CD14-positive monocyte (primary cell): ENCODE measurements around the gene TNPO3. TPM values are rescaled to one million over a fixed set of nuclear protein-coding genes. Genes with fewer than 3 reads are reported as not detected.
A peak's percentile ranks its signal among the peaks of the same experiment; 100 is the strongest.

Experiments used
- DNase-seq, 3 donors: peaks; one replicate each; pipeline ENCODE4 v3.0.0-alpha.2; 2011 to 2022
- H2AFZ ChIP-seq: 2 replicates; pipeline ENCODE4 v1.6.0; 2012; ENCODE audit warnings: mild to moderate bottlenecking, low read depth, low read length, inconsistent platforms; ENCODE audit not compliant: insufficient read depth, poor library complexity, severe bottlenecking
- H3K27ac ChIP-seq, 2 donors: 1 replicate in 1 of 2; 2 replicates in 1 of 2; pipeline ENCODE4 v1.5.1; 2012 to 2013; ENCODE audit warnings: low read length in 2 of 2, control low read depth in 1 of 2, inconsistent platforms in 1 of 2, low read depth in 1 of 2, mild to moderate bottlenecking in 1 of 2
- H3K27me3 ChIP-seq, 2 donors: one replicate each; pipeline versions ENCODE4 v1.6.0 to v1.6.1; 2011 to 2013; ENCODE audit warnings: low read length in 2 of 2; ENCODE audit not compliant: control insufficient read depth in 2 of 2, insufficient read depth in 2 of 2
- H3K36me3 ChIP-seq, 2 donors: replicated peaks in 1 of 2; 1 replicate in 1 of 2; 2 replicates in 1 of 2; pipeline versions ENCODE4 v1.5.1 to v1.6.1; 2012 to 2013; ENCODE audit warnings: low read length in 2 of 2, control low read depth in 1 of 2, inconsistent platforms in 1 of 2, mild to moderate bottlenecking in 1 of 2; ENCODE audit not compliant: insufficient read depth in 2 of 2, control insufficient read depth in 1 of 2
- H3K4me1 ChIP-seq, 2 donors: 1 replicate in 1 of 2; 2 replicates in 1 of 2; pipeline versions ENCODE4 v1.5.1 to v1.6.1; 2012 to 2013; ENCODE audit warnings: low read length in 2 of 2, control low read depth in 1 of 2, inconsistent platforms in 1 of 2, mild to moderate bottlenecking in 1 of 2, moderate library complexity in 1 of 2; ENCODE audit not compliant: insufficient read depth in 2 of 2, control insufficient read depth in 1 of 2
- H3K4me2 ChIP-seq: replicated peaks from 2 replicates; pipeline ENCODE3; 2012; ENCODE audit warnings: low read length, moderate library complexity, mild to moderate bottlenecking; ENCODE audit not compliant: poor library complexity, severe bottlenecking; ENCODE audit errors: extremely low read depth
- H3K4me3 ChIP-seq, 3 experiments: fragments of 200-600 bp in 1 of 3; sonication (generic) in 1 of 3; replicated peaks in 1 of 3; 1 replicate in 2 of 3; 2 replicates in 1 of 3; pipeline ENCODE4 v1.5.1; 2011 to 2013; ENCODE audit warnings: low read length in 3 of 3, mild to moderate bottlenecking in 3 of 3, control low read depth in 2 of 3, low read depth in 2 of 3, inconsistent platforms in 1 of 3, moderate library complexity in 1 of 3
- H3K79me2 ChIP-seq: 2 replicates; pipeline ENCODE4 v1.6.0; 2012; ENCODE audit warnings: mild to moderate bottlenecking, control low read depth, inconsistent platforms, low read length, moderate library complexity; ENCODE audit not compliant: insufficient read depth
- H3K9ac ChIP-seq: 2 replicates; pipeline ENCODE4 v1.6.0; 2017; ENCODE audit warnings: low read length, mild to moderate bottlenecking; ENCODE audit not compliant: insufficient read depth, poor library complexity, severe bottlenecking
- H3K9me3 ChIP-seq, 2 donors: replicated peaks in 1 of 2; 1 replicate in 1 of 2; 2 replicates in 1 of 2; pipeline versions ENCODE4 v1.5.1 to v1.6.1; 2012 to 2013; ENCODE audit warnings: low read length in 2 of 2, control low read depth in 1 of 2; ENCODE audit not compliant: control insufficient read depth in 1 of 2, insufficient read depth in 1 of 2
- H4K20me1 ChIP-seq: 2 replicates; pipeline ENCODE4 v1.6.0; 2012; ENCODE audit warnings: mild to moderate bottlenecking, low read length, control low read depth, moderate library complexity; ENCODE audit not compliant: insufficient read depth
- H3K27ac Mint-ChIP-seq, 7 donors: one replicate each; pipeline ENCODE4 v1.8.0; 2020; ENCODE audit warnings: mild to moderate bottlenecking in 7 of 7, mixed read lengths in 7 of 7, moderate library complexity in 6 of 7, inconsistent platforms in 2 of 7
- H3K27me3 Mint-ChIP-seq, 3 donors: one replicate each; pipeline ENCODE4 v1.8.0; 2021 to 2022; ENCODE audit warnings: low read depth in 3 of 3, mild to moderate bottlenecking in 3 of 3, mixed read lengths in 3 of 3, moderate library complexity in 3 of 3, inconsistent platforms in 1 of 3
- H3K36me3 Mint-ChIP-seq, 2 donors: one replicate each; pipeline ENCODE4 v1.8.0; 2020; ENCODE audit warnings: mixed read lengths in 2 of 2, inconsistent platforms in 1 of 2, mild to moderate bottlenecking in 1 of 2
- H3K4me1 Mint-ChIP-seq: one replicate; pipeline ENCODE4 v1.8.0; 2020; ENCODE audit warnings: mild to moderate bottlenecking, mixed read lengths
- H3K4me3 Mint-ChIP-seq, 2 donors: one replicate each; pipeline ENCODE4 v1.8.0; 2020; ENCODE audit warnings: mild to moderate bottlenecking in 2 of 2, mixed read lengths in 2 of 2, moderate library complexity in 1 of 2
- H3K9me3 Mint-ChIP-seq, 7 donors: one replicate each; pipeline ENCODE4 v1.8.0; 2020 to 2022; ENCODE audit warnings: mixed read lengths in 7 of 7, mild to moderate bottlenecking in 6 of 7, moderate library complexity in 6 of 7, inconsistent platforms in 2 of 7
- WGBS: methylation state at CpG from one replicate; pipeline ENCODE4 v1.1.5; 2013; ENCODE audit warnings: missing lambda C conversion rate; ENCODE audit not compliant: insufficient coverage; 5-methylcytosine and 5-hydroxymethylcytosine counted together
- intact Hi-C, 2 donors: fragments of 100-400 bp; cut with micrococcal nuclease; formaldehyde crosslinking; loops; one replicate each; pipeline versions ENCODE4 v1.15.0 to v1.15.1; 2023
- polyA plus RNA-seq, 3 donors: library from polyadenylated mRNA; depleted of rRNA in 1 of 3; unstranded in 2 of 3; stranded (reverse) in 1 of 3; fragments of 300-500 nt in 2 of 3; fragments of >200 nt in 1 of 3; fragmentation: Illumina TruSeq in 2 of 3; gene quantifications; 1 replicate in 2 of 3; 2 replicates in 1 of 3; pipeline ENCODE4 v1.2.3, GENCODE V29; 2012 to 2021
- TF ChIP-seq, protein P1 (sequence below): fragments of 200-600 bp; IDR thresholded peaks from one replicate; pipeline ENCODE4 v1.8.0; 2022; ENCODE audit warnings: antibody characterized with exemption, mild to moderate bottlenecking

The TNPO3 gene
- polyA plus RNA-seq, 3 donors = 17.0 to 23.8 (median 19.7) TPM

DNA sequence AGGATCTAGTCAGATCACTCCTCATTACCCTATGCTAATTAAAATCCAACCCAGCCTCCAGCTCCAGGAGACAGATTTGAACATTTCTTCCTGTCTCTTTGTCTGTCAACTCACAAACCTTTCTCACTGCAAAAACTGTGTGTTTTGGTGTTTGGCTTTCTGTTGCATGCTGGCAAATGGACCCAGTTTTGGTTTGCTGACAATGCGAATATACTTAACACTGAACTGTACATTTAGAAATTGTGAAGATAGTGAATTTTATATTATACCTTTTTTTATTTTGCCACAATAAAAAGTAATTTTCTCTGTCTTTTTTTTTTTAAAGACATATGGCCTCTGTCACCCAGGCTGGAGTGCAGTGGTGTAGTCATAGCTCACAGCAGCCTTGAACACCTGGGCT is 18.3 kb upstream of the TNPO3 start:
- H3K4me3 Mint-ChIP-seq = no peak overlapping the region
- H3K4me1 Mint-ChIP-seq = peaks cover 59% of the 10 kb centered on the region
- peak overlapping the region in 1 of 3 experiments; percentile 52 for H3K4me3 ChIP-seq
- H4K20me1 ChIP-seq = no peaks in the 10 kb centered on the region
- H3K36me3 ChIP-seq = no peaks in the 10 kb centered on the region
- WGBS = no CpG with 5 or more reads among the region's 1 CpG
- DNase-seq = no peak
- H3K9me3 ChIP-seq = peaks cover 0 to 2% of the 10 kb centered on the region in 2 donors
- H3K4me2 ChIP-seq = peak overlapping the region; percentile 43
- TF ChIP-seq, protein P1, sequence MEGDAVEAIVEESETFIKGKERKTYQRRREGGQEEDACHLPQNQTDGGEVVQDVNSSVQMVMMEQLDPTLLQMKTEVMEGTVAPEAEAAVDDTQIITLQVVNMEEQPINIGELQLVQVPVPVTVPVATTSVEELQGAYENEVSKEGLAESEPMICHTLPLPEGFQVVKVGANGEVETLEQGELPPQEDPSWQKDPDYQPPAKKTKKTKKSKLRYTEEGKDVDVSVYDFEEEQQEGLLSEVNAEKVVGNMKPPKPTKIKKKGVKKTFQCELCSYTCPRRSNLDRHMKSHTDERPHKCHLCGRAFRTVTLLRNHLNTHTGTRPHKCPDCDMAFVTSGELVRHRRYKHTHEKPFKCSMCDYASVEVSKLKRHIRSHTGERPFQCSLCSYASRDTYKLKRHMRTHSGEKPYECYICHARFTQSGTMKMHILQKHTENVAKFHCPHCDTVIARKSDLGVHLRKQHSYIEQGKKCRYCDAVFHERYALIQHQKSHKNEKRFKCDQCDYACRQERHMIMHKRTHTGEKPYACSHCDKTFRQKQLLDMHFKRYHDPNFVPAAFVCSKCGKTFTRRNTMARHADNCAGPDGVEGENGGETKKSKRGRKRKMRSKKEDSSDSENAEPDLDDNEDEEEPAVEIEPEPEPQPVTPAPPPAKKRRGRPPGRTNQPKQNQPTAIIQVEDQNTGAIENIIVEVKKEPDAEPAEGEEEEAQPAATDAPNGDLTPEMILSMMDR = no peak
- H3K27me3 ChIP-seq = no peaks in the 10 kb centered on the region
- H3K27me3 Mint-ChIP-seq = peaks cover 0 to 1% (median 0%) of the 10 kb centered on the region in 3 donors
- H3K79me2 ChIP-seq = no peaks in the 10 kb centered on the region
- no peaks in the 10 kb centered on the region for H3K36me3 Mint-ChIP-seq
- H3K4me1 ChIP-seq = peaks cover 52 to 57% of the 10 kb centered on the region in 2 donors
- H3K9me3 Mint-ChIP-seq = peaks cover 0 to 8% (median 1%) of the 10 kb centered on the region in 7 donors
- H2AFZ ChIP-seq = peak overlapping the region; percentile 69
- peak overlapping the region; percentile 45 for H3K9ac ChIP-seq
- H3K27ac Mint-ChIP-seq = peak overlapping the region; percentile 80 to 96 (median 95)
- peak overlapping the region; percentile 75 to 80 for H3K27ac ChIP-seq
- intact Hi-C loops = no loop called here

DNA sequence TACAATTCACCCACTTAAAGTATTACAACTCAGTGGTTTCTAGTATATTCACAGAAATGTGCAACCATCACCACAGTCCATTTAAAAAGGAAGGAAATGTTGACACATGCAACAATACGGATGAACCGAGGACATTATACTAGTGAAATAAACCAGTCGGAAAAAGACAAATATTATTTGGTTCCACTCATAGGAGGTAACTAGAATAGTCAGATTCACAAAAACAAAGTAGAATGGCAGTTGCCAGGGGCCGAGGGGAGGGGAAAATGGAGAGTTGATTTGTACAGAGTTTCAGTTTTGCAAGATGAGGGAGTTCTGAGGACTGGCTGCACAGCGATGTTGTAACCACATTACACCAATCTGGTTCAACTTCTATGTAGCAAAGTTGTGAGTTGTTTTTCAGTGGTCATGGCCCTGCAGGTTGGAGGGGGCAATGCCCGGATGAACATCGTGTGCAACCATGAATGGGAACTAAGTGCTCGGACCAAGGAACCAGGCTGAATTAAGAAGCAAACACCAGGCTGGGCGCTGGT is 17.6 kb upstream of the TNPO3 start:
- peak overlapping the region; percentile 75 to 80 for H3K27ac ChIP-seq

More for the DNA sequence above, 17.6 kb upstream of the TNPO3 start:
- no peaks in the 10 kb centered on the region for H3K27me3 ChIP-seq
- H3K79me2 ChIP-seq = no peaks in the 10 kb centered on the region
- peaks cover 0 to 8% (median 1%) of the 10 kb centered on the region in 7 donors for H3K9me3 Mint-ChIP-seq
- peak overlapping the region; percentile 30 to 70 for H3K4me3 Mint-ChIP-seq
- H3K27me3 Mint-ChIP-seq = peaks cover 0 to 1% (median 0%) of the 10 kb centered on the region in 3 donors
- H3K4me2 ChIP-seq = peak overlapping the region; percentile 43
- H3K9me3 ChIP-seq = peaks cover 0 to 2% of the 10 kb centered on the region in 2 donors
- peak overlapping the region in 2 of 3 experiments; percentile 21 to 52 for H3K4me3 ChIP-seq
- H4K20me1 ChIP-seq = no peaks in the 10 kb centered on the region
- peak overlapping the region; percentile 80 to 96 (median 95) for H3K27ac Mint-ChIP-seq
- H3K9ac ChIP-seq = peak overlapping the region; percentile 45
- TF ChIP-seq, protein P1 = no peak
- DNase-seq = peak; percentile 71 to 83 (median 80)
- peaks cover 52 to 57% of the 10 kb centered on the region in 2 donors for H3K4me1 ChIP-seq
- H3K4me1 Mint-ChIP-seq = peaks cover 62% of the 10 kb centered on the region
- intact Hi-C loops = no loop called here
- peak overlapping the region; percentile 69 for H2AFZ ChIP-seq
- H3K36me3 ChIP-seq = no peaks in the 10 kb centered on the region
- no peaks in the 10 kb centered on the region for H3K36me3 Mint-ChIP-seq
- 5% methylated on average over 4 of the region's 9 CpGs for WGBS
